Tibial nerve (tissue), 4 donors: Measurements from ENCODE around the gene TXNL1.

ENCODE experiments used
- EP300 ChIP-seq, 2 donors: sonication (generic); formaldehyde crosslinking; IDR thresholded peaks; one replicate each; pipeline ENCODE4 v1.6.1; 2017; ENCODE audit warnings: antibody characterized with exemption in 2 of 2, mild to moderate bottlenecking in 1 of 2
- TF ChIP-seq, protein P1 (sequence below), 5 experiments: fragments of 200-600 bp in 3 of 5; fragments of 450-650 bp in 2 of 5; sonication (generic) in 3 of 5; IDR thresholded peaks; one replicate each; pipeline ENCODE4 v1.5.1; 2016 to 2019; ENCODE audit warnings: antibody characterized with exemption in 5 of 5, mild to moderate bottlenecking in 3 of 5, moderate library complexity in 2 of 5

- TF ChIP-seq, protein P1, sequence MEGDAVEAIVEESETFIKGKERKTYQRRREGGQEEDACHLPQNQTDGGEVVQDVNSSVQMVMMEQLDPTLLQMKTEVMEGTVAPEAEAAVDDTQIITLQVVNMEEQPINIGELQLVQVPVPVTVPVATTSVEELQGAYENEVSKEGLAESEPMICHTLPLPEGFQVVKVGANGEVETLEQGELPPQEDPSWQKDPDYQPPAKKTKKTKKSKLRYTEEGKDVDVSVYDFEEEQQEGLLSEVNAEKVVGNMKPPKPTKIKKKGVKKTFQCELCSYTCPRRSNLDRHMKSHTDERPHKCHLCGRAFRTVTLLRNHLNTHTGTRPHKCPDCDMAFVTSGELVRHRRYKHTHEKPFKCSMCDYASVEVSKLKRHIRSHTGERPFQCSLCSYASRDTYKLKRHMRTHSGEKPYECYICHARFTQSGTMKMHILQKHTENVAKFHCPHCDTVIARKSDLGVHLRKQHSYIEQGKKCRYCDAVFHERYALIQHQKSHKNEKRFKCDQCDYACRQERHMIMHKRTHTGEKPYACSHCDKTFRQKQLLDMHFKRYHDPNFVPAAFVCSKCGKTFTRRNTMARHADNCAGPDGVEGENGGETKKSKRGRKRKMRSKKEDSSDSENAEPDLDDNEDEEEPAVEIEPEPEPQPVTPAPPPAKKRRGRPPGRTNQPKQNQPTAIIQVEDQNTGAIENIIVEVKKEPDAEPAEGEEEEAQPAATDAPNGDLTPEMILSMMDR (IDR thresholded peaks at IDR 0.05) = peak in 2 of 5 experiments; percentile 12 to 29
- TF ChIP-seq EP300 (IDR thresholded peaks at IDR 0.05) = peak; percentile 67 to 89
Observed at GRCh38 chr18:56650944-56651770, 12.8 kb upstream of the TXNL1 start, which contains the start of gene WDR7.
